ENCODE results near the gene LETM1.

The LETM1 gene

GRCh38 chr4:1798580-1799386 is 57.2 kb downstream of the LETM1 start:
- Histone ChIP-seq H3K9me3 (replicated peaks in 1 of 11) (no peaks in the 10 kb centered on the region), H3K4me3 (no peak overlapping the region), H3K27ac (no peak overlapping the region; a peak in 1 of 22 replicates), H3K36me3 (no peaks in the 10 kb centered on the region), H4K20me1 (peaks cover 0 to 59% (median 31%) of the 10 kb centered on the region in 11 experiments; a peak in 18 of 22 replicates), H3K27me3 (peaks cover 54 to 67% (median 57%) of the 10 kb centered on the region in 11 experiments), H3K4me1 (peaks cover 26 to 68% (median 59%) of the 10 kb centered on the region in 10 experiments), H3K9ac (peak overlapping the region in 2 of 11 experiments; percentile 28 to 44; a peak in 3 of 22 replicates), H3K4me2 (peak overlapping the region in 8 of 11 experiments; percentile 56 to 81 (median 68); a peak in 15 of 22 replicates)
- TF ChIP-seq Cebpa-rat (IDR thresholded peaks at IDR 0.05) = no peak

GRCh38 chr4:1797861-1798579 is 57.9 kb downstream of the LETM1 start:
- no peak for TF ChIP-seq Cebpa-rat (IDR thresholded peaks at IDR 0.05)
- H3K9ac ChIP-seq = no peak overlapping the region

GRCh38 chr4:1797298-1797860 is 58.6 kb downstream of the LETM1 start:
- Histone ChIP-seq H3K27me3 (peaks cover 67 to 81% (median 70%) of the 10 kb centered on the region in 11 experiments), H3K9ac (no peak overlapping the region), H3K4me1 (peaks cover 21 to 60% (median 49%) of the 10 kb centered on the region in 10 experiments), H4K20me1 (peaks cover 0 to 66% (median 37%) of the 10 kb centered on the region in 11 experiments; a peak in 18 of 22 replicates), H3K4me3 (no peak overlapping the region), H3K36me3 (no peaks in the 10 kb centered on the region), H3K27ac (no peak overlapping the region), H3K9me3 (replicated peaks in 1 of 11) (no peaks in the 10 kb centered on the region), H3K4me2 (no peak overlapping the region)
- TF ChIP-seq Cebpa-rat (IDR thresholded peaks at IDR 0.05) = no peak

More at GRCh38 chr4:1797861-1798579, 57.9 kb downstream of the LETM1 start:
- Histone ChIP-seq H3K4me1 (peaks cover 26 to 61% (median 53%) of the 10 kb centered on the region in 10 experiments), H4K20me1 (peaks cover 0 to 61% (median 33%) of the 10 kb centered on the region in 11 experiments; a peak in 18 of 22 replicates), H3K4me2 (no peak overlapping the region), H3K27me3 (peaks cover 62 to 75% (median 64%) of the 10 kb centered on the region in 11 experiments), H3K27ac (no peak overlapping the region), H3K4me3 (no peak overlapping the region), H3K9me3 (replicated peaks in 1 of 11) (no peaks in the 10 kb centered on the region), H3K36me3 (no peaks in the 10 kb centered on the region)

DNA sequence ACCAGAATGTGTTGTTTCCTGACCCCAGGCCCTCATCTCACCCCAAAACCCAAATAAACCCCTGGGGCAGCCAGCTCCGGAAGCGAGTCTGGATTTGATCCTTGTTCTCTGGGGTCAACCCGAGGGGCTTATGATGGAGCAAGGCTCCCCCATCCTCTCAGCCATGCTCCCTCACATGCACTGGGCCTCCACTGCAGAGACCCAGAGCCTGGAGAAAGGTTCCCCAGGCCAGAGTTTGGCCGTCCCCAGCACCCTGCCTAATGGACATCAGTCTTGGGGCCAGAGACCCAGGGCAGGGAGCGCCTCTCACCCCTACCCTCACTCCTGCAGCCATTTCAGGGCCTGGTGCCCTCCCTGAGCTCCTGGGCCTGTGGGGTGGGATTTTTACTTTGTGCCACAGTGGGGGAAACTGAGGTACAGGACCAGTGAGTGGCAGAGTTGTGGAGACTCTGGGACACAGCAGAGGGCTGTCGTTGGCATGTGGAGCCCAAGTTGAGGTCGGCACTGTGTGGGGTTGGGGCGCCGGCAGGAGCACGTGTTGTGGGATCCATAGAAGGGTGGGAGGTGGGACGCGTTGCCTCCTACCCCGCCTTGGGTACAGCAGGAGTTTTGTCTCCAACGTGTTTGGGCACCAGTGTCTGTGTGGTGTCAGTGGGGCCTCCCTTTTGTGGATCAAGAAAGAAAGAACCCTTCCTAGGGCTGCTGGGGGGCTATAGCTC is 59.3 kb downstream of the LETM1 start:
- Histone ChIP-seq H3K4me2 (no peak overlapping the region), H3K4me1 (peaks cover 14 to 53% (median 42%) of the 10 kb centered on the region in 10 experiments), H3K27me3 (peaks cover 73 to 88% (median 78%) of the 10 kb centered on the region in 11 experiments), H3K4me3 (no peak overlapping the region), H3K9ac (no peak overlapping the region), H3K9me3 (replicated peaks in 1 of 11) (no peaks in the 10 kb centered on the region), H4K20me1 (peaks cover 0 to 72% (median 40%) of the 10 kb centered on the region in 11 experiments; a peak in 18 of 22 replicates), H3K36me3 (no peaks in the 10 kb centered on the region), H3K27ac (no peak overlapping the region)
- no peak for TF ChIP-seq Cebpa-rat (IDR thresholded peaks at IDR 0.05)

DNA sequence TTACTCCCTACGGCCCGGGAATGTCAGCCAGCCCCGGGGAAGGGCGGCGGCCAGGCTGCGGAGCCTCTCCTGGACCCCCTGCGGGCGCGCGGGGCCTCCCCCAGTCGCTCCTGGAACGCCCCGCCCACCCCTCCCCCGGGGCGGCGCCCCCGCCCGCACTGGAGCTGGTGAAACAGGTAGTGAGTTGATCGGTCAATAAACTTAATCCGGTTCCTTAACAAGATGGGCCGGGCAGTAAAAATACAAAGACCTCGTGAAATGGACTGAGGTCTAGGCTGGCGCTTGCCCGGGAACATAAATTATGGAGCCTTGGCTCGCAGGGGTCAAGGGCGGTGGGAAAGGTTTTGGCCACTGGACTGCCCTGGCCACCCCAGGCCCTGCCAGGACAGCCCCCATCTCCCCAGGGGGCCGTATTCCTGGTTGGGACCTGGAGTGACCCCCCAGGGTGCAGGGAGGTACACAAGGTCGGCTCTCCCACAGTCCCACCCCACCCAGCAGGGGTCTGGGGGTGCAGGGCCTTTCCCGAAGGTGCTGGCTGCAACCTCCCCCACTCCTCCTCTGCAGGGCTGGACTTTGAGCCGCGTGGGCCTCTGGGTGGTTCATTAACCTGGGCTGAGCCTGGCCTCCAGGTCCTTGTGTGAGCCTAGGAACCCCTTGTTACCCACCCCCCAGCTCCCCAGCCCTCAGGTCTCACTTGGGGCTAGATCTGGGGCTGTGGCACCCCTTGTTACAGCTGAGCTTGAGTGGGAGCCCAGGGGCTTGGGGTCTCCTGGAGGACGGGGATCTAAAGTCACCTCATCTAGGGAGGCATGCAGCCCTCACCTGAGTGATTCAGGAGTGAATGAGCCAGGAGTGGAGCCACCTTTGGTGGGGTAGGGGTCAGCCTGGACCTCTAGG is 60.4 kb downstream of the LETM1 start:
- H3K4me1 ChIP-seq = peaks cover 14 to 42% (median 32%) of the 10 kb centered on the region in 10 experiments
- H4K20me1 ChIP-seq = peaks cover 0 to 77% (median 40%) of the 10 kb centered on the region in 11 experiments; a peak in 18 of 22 replicates
- H3K27me3 ChIP-seq = peaks cover 82 to 98% (median 88%) of the 10 kb centered on the region in 11 experiments
- peak overlapping the region in 7 of 10 experiments; percentile 61 to 75 (median 67); a peak in 13 of 20 replicates for H3K4me3 ChIP-seq
- H3K9ac ChIP-seq = peak overlapping the region in 3 of 11 experiments; percentile 71 to 75 (median 71); a peak in 3 of 22 replicates
- H3K36me3 ChIP-seq = no peaks in the 10 kb centered on the region
- H3K27ac ChIP-seq = no peak overlapping the region
- no peaks in the 10 kb centered on the region for H3K9me3 ChIP-seq (replicated peaks in 1 of 11)
- no peak for TF ChIP-seq Cebpa-rat (IDR thresholded peaks at IDR 0.05)
- H3K4me2 ChIP-seq = peak overlapping the region; percentile 96 to 100 (median 100)

- Histone ChIP-seq H3K4me3 (peak overlapping the region; percentile 59 to 75 (median 66)), H3K4me1 (peaks cover 14 to 39% (median 31%) of the 10 kb centered on the region in 10 experiments), H3K27ac (no peak overlapping the region), H3K27me3 (peaks cover 82 to 98% (median 90%) of the 10 kb centered on the region in 11 experiments), H3K9ac (peak overlapping the region in 8 of 11 experiments; percentile 14 to 75 (median 66); a peak in 8 of 22 replicates), H3K9me3 (replicated peaks in 1 of 11) (no peaks in the 10 kb centered on the region), H3K36me3 (no peaks in the 10 kb centered on the region), H4K20me1 (peaks cover 0 to 76% (median 40%) of the 10 kb centered on the region in 11 experiments; a peak in 18 of 22 replicates), H3K4me2 (peak overlapping the region; percentile 96 to 100 (median 100))
- no peak for TF ChIP-seq Cebpa-rat (IDR thresholded peaks at IDR 0.05)
Observed at GRCh38 chr4:1794809-1795298, 61.1 kb downstream of the LETM1 start.
